Measurements from ENCODE around the gene SH3RF3.

The SH3RF3 gene

DNA sequence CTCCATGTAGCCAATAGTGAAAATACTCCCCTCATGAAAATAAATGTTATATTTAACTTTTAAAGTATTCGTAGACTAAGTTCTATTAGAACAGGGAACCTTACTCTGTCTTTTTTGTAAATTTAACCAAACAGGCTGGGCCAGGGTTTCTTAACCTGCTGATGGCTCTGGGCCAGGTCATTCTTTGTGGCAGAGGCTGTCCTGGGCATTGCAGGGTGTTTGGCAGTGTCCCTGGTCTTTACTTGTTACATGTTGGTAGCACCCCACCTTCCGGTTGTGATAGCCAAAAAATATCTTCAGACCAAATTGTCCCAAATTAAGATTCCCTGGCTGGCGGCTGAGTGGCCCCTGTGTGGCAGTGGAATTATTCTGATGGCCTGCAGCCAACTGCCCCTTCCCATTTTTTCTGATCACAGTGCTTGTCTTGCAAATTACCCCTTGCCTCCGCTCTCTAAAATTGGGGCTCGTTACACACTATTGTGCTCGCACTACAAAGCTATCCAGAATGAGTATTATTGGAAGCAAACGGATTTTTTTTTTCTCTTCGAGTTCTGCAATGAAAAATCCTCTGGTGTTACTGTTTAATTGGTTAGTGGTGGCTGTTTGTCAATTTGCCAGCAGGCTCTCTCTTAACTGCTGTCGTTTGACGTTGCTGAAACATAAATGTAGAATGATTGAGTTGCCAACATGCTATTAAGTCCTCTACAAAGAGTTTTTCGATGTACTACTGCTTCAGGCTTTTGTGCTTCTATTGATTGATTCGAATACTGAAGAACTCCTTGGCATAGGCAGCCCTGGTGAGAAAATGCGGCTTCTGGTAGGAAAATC is 216.9 kb downstream of the SH3RF3 start:
- TF ChIP-seq CTCF (IDR thresholded peaks at IDR 0.05; ENCODE audit: low read depth, low read length), result no peak
- no peak for DNase-seq (ENCODE audit: extremely low read depth, low read depth)

DNA sequence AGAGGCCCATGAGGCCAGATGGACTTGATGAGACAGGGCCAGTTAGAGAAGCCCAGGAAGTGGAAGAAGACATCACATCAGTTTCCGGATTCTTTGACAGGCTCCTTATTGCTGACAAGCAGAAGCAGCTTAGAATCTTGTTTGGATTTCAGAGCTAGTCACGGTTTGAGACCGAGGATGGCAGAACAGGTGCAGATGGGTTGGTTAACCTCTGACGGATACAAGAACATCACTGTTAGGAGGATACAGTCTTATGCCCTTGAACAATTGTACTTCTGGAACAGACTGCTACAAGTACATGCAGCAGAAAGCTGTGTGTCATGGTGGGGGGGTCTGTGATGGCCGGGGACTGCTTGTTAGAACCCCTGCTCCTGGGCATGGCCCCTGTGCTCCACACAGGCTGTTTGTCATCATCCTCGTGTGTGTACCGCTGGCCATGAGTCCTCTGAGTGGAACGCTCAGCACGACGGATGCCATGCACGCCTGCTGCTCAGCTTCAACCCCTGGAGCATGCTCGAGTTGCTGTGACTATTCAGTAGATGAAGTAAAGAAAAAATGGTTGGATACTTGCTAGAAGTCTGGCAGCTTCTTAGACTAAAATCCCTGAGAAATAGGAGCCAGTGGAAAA is 217.7 kb downstream of the SH3RF3 start:
- TF ChIP-seq CTCF (IDR thresholded peaks at IDR 0.05; ENCODE audit: low read depth, low read length), result no peak
- no peak for DNase-seq (ENCODE audit: extremely low read depth, low read depth)

DNA sequence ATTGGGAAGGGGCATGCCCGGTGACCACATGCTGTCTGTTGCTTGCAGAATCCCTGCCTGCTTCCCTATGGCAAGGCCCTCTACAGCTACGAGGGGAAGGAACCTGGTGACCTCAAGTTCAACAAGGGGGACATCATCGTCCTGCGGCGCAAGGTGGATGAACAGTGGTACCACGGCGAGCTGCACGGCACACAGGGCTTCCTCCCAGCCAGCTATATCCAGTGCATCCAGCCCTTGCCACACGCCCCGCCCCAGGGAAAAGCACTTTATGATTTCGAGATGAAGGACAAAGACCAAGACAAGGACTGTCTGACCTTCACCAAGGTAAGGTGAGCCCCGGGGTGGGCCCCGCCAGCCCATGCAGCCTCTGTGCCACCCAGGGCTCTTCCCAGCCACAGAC is 218.6 kb downstream of the SH3RF3 start:
- no peak for DNase-seq (ENCODE audit: extremely low read depth, low read depth)
- no peak for TF ChIP-seq CTCF (IDR thresholded peaks at IDR 0.05; ENCODE audit: low read depth, low read length)

- DNase-seq (ENCODE audit: extremely low read depth, low read depth), result no peak
- TF ChIP-seq CTCF (IDR thresholded peaks at IDR 0.05; ENCODE audit: low read depth, low read length), result no peak
These were observed 219.2 kb downstream of the SH3RF3 start for GRCh38 chr2:109348190-109348589.

DNA sequence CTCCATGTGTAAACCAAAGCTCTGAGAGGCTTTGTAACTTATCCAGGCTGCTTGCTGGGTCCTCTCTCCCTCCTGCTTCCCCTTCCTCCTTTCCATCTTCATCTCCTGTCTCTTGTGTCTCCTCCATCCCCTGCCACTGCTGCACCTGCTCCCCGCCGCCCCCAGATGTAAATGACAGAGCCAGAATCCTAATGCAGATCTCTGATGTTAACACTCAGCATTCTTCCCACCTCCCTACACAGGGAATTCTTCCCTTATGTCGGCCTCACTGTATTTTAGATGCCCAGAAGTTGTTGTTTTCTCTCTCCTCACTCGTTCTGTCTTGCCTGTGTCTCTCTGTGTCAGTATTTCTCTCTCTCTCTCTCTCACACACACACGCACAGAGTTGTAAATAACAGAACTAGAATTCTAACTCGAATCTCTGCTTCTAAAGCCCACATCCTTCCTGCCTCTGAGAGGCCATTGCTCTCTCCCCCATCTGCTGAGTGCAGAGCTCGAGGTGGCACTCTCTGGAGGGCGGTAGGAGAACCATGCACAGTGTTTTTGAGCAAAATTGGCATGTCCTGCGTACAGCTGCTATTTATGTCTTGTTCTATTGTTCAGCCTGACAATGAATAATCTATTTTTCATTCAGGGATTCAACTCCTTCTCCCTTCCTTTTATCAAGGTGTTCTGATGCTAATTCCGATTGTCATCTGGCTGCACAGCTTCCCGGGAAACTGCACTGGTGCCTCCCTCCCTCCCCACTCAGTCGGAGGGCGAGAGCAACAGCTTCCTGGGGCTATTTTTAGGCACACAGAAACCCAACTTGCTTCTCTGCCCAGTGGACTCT is 219.9 kb downstream of the SH3RF3 start:
- TF ChIP-seq CTCF (IDR thresholded peaks at IDR 0.05; ENCODE audit: low read depth, low read length), result no peak
- DNase-seq (ENCODE audit: extremely low read depth, low read depth), result no peak

- TF ChIP-seq CTCF (IDR thresholded peaks at IDR 0.05; ENCODE audit: low read depth, low read length), result no peak
- no peak for DNase-seq (ENCODE audit: extremely low read depth, low read depth)
These were observed 220.8 kb downstream of the SH3RF3 start for GRCh38 chr2:109349503-109350465.

Data from AG09319 (cell line).